HUES48 (cell line): ENCODE measurements around the gene TNRC6C.

Experiments used
- H3K27ac ChIP-seq: one replicate; pipeline ENCODE4 v1.7.0; 2013; ENCODE audit warnings: low read depth, low read length, inconsistent platforms
- H3K27me3 ChIP-seq: 2 replicates; pipeline ENCODE4 v1.6.1; 2013; ENCODE audit warnings: mild to moderate bottlenecking, low read length; ENCODE audit not compliant: control insufficient read depth, insufficient read depth
- H3K36me3 ChIP-seq: 2 replicates; pipeline ENCODE4 v1.6.1; 2013; ENCODE audit warnings: low read length; ENCODE audit not compliant: control insufficient read depth, insufficient read depth
- H3K4me1 ChIP-seq: 2 replicates; pipeline ENCODE4 v1.6.1; 2013; ENCODE audit warnings: mild to moderate bottlenecking, low read length; ENCODE audit not compliant: control insufficient read depth, insufficient read depth
- H3K4me3 ChIP-seq: 2 replicates; pipeline ENCODE4 v1.5.1; 2013; ENCODE audit warnings: mild to moderate bottlenecking, low read depth, low read length
- H3K9ac ChIP-seq: 2 replicates; pipeline ENCODE4 v1.6.1; 2013; ENCODE audit warnings: mild to moderate bottlenecking, low read depth, low read length, moderate library complexity
- H3K9me3 ChIP-seq: 2 replicates; pipeline ENCODE4 v1.6.1; 2013; ENCODE audit warnings: low read length; ENCODE audit not compliant: control insufficient read depth, insufficient read depth

The TNRC6C gene

DNA sequence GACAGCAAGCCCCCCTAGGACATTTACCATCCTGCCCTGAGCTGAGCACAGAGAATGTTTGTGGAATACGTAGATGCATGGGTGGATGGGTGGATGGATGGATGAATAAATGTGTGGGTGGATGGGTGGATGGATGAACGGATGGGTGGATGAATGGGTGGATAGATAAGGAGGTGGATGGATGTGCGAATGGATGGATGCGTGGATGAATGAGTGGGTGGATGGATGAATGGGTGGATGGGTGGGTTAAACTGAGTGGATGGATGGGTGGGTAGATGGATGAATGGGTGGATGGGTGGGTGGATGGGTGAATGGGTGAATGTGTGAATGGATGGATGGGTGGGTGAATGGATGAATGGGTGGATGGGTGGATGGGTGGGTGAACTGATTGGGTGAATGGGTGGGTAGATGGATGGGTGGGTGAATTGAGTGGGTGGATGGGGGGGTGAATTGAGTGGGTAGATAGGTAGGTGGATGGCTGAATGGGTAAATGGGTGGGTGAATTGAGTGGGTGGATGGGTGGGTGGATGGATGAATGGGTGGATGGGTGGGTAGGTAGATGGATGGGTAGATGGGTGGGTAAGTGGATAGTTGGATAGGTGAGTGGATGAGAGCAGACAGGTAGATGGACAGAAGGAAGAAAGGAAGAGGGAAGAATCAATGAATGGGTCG is 164.9 kb downstream of the TNRC6C start:
- Histone ChIP-seq H3K9me3 (no peaks in the 10 kb centered on the region), H3K36me3 (peaks cover 31% of the 10 kb centered on the region), H3K27ac (no peak overlapping the region), H3K27me3 (no peaks in the 10 kb centered on the region), H3K4me1 (peaks cover 9% of the 10 kb centered on the region), H3K4me3 (no peak overlapping the region), H3K9ac (no peak overlapping the region)

DNA sequence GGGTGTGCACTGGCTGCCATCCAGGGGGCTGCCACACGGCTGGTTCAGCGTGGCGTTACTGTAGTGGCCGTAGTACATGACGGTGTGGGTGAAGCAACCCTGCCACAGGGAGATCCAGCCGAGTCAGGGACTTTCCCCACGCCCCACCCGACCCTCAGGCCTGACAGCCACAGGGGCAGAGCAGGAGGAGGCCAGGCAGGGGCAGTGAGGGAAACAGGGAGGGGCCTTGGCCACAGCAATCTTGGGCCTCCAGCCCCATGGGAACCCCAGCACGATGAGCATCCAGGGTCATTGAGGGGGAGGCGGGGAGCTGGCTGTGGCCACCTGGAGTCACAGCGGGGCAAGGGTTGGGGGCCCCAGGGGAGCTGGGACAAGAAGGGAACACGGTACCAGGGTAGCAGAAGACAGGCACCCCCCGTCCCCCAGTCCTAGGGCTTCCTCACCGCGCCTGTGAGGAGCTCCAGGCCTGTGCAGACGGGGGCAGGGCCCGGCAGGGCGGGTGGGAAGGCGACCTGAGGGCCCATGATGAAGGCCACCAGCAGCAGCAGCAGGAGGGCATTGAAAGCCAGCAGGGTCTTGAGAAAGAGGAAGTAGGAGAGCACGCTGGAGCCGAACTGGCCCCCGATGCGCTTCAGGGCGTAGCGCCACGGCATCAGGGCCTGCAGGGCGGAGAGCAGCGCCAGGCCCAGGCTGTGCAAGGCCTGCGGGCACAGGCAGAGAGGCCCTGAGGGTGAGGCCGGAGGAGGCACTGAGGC is 165.8 kb downstream of the TNRC6C start:
- H3K27ac ChIP-seq, result no peak overlapping the region
- H3K36me3 ChIP-seq, result peaks cover 28% of the 10 kb centered on the region
- H3K4me3 ChIP-seq, result no peak overlapping the region
- H3K27me3 ChIP-seq, result no peaks in the 10 kb centered on the region
- H3K9me3 ChIP-seq, result no peaks in the 10 kb centered on the region
- H3K4me1 ChIP-seq, result peaks cover 12% of the 10 kb centered on the region
- H3K9ac ChIP-seq, result no peak overlapping the region

- Histone ChIP-seq H3K27ac (no peak overlapping the region), H3K9me3 (no peaks in the 10 kb centered on the region), H3K4me3 (no peak overlapping the region), H3K9ac (no peak overlapping the region), H3K27me3 (no peaks in the 10 kb centered on the region), H3K36me3 (peaks cover 28% of the 10 kb centered on the region), H3K4me1 (peaks cover 15% of the 10 kb centered on the region)
Observed at GRCh38 chr17:78124836-78125137, 166.3 kb downstream of the TNRC6C start.

DNA sequence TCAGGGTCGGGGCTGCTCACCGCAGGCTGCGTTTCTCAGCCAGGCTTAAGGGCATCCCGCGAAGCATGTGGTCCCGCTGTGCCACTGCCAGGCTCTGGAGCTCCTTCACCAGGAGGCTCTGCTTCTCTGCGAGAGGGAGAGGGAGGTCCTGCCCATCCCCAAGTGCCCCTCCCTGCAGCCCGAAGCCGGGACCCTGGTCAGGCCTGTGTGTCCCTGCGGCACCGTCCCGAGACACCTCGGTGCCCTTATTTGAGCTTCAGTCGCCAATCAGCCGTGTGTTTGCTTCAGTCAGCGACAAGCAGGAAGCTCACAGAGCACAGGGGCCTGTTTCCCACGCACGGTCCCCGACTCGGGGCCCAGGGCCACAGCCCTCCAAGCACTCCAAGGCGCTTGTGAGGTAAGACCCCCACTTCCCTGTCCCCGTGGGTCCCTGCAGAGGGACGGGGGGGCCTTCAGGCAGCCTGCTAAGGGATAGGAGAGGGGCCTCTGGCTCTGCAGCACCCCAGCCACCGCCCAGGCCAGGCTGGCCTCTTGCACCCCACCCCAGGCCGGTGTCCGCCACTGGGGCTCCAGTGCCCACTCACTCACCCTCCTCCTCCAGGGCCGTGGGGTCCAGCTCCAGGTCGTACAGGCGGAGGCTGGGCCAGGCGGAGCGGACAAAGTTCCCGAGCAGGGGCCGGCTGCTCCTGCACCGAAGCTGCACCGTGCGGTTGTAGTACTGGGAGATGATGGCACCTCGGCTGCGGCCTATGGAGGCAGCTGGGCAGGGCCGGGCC is 166.8 kb downstream of the TNRC6C start:
- no peak overlapping the region for H3K9ac ChIP-seq
- H3K4me3 ChIP-seq, result no peak overlapping the region
- no peaks in the 10 kb centered on the region for H3K9me3 ChIP-seq
- H3K4me1 ChIP-seq, result peaks cover 16% of the 10 kb centered on the region
- H3K27ac ChIP-seq, result no peak overlapping the region
- 0 out of 2 replicates have a peak, but pooled peaks cover under 1% of the 10 kb centered on the region for H3K27me3 ChIP-seq
- peaks cover 28% of the 10 kb centered on the region for H3K36me3 ChIP-seq

DNA sequence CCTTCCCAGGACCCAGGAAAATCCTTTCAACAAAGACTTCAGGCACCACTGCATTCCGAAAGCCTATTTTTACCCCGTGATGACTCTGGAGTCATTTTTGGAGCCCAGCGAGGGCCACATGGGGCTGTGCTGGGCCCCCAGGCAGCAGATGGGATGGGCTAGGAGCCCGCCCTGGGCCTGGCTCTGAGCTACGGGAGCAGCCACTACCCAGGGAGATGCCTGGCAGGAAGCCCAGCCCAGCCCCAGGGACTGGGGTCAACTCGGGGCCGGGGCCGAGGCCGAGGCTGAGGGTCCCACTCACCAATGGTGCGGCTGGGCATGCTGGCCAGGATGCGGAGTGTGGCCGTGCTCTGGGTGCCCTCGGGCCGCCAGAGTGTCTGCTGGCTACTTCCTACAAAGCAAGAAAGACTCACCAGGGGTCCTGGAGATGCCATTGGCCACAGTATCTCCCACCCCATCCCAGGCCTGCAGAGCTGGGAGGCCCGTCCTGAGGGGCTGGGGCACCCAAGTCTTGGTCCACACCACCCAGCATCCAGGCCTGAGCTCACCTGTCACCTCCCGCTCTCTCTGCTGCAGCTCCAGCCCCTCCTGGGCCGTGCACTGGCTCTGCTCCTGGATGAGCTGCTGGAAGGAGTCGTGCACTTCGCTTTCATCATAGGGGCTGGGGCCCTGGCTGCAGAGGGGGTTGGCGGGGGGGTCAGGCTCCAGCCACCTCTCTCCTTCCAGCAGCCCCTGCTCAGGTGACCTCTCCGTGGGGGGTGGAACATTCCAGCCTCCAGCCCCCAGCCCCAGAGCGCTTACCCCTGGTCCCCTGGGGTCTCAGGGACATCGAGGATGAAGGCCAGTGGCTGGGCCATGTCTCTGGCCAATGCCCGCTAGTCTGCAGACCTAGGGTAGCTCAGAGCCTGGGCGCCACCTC is 167.7 kb downstream of the TNRC6C start:
- peaks cover 21% of the 10 kb centered on the region for H3K4me1 ChIP-seq
- peaks cover 23% of the 10 kb centered on the region for H3K36me3 ChIP-seq
- no peak overlapping the region for H3K4me3 ChIP-seq
- H3K27me3 ChIP-seq, result peaks cover 10% of the 10 kb centered on the region; the same call in 1 of the 2 replicates
- H3K27ac ChIP-seq, result no peak overlapping the region
- H3K9ac ChIP-seq, result no peak overlapping the region
- H3K9me3 ChIP-seq, result no peaks in the 10 kb centered on the region

DNA sequence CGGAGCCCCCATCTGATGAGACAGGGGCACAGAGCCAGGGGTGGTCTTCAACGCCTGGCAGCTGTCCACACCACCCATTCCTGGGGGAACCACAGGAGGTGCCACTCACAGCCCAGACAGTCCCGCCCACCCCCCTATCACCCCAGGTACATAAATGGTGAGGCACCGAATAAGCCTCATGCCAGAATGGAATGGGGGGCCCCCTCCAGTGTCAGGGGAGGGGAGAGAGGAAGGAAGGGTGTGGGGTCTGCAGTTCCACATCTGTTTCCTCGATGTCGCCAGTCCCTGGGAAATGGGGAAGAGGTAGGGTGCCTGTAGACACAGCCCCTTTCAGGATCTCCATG is 168.4 kb downstream of the TNRC6C start:
- peak overlapping the region; percentile 69 for H3K27ac ChIP-seq
- H3K9ac ChIP-seq, result no peak overlapping the region
- peaks cover 21% of the 10 kb centered on the region for H3K36me3 ChIP-seq
- peak overlapping the region; percentile 71; the same call in 1 of the 2 replicates for H3K4me3 ChIP-seq
- H3K9me3 ChIP-seq, result no peaks in the 10 kb centered on the region
- H3K27me3 ChIP-seq, result peaks cover 16% of the 10 kb centered on the region; the same call in 1 of the 2 replicates
- H3K4me1 ChIP-seq, result peaks cover 21% of the 10 kb centered on the region

- H3K4me1 ChIP-seq, result peaks cover 22% of the 10 kb centered on the region
- no peaks in the 10 kb centered on the region for H3K9me3 ChIP-seq
- peak overlapping the region; percentile 71 for H3K4me3 ChIP-seq
- peak overlapping the region; percentile 69 for H3K27ac ChIP-seq
- H3K36me3 ChIP-seq, result peaks cover 16% of the 10 kb centered on the region
- peak overlapping the region; percentile 48 for H3K9ac ChIP-seq
- H3K27me3 ChIP-seq, result peaks cover 17% of the 10 kb centered on the region; the same call in 1 of the 2 replicates
Observed at GRCh38 chr17:78127239-78127887, 168.9 kb downstream of the TNRC6C start.

DNA sequence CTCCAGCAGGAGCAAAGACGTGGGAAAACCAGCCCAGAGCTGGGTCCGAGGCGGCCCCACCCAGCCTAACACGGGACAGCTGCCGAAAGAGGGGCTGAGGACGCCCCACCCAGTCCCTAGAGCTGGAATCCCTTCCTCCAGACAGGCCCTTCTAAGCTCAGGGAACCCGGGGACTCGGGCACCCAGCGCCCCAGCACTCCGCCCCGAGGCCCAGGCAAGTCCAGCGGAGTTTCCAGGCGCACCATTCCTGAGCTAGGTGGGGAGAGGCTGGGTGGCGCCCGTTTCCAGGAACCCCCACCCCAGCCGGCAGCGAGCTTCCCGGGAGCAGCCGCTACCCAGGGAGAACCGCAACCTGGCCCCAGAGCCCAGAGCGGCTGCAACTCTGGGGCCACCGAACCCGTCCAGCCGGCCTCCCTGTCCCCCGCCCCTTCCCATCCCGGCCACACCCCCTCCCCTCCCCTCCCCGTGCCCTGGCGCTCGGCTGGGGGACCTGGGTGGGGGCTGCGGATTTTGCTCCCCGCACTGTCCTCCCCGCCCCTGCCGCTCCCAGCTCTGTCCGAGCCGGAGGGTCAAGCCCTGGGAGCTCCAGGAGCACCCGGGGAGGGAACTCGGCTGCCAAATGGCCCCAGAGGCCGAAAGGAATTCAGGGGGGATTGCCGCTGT is 169.5 kb downstream of the TNRC6C start:
- peaks cover 26% of the 10 kb centered on the region for H3K4me1 ChIP-seq
- H3K27ac ChIP-seq, result peak overlapping the region; percentile 79

GRCh38 chr17:78128551-78129350 is 170.2 kb downstream of the TNRC6C start, which contains the start of gene TMC6:
Gene TMC6 (minus strand): TSS chr17:78128755. CDS start chr17:78126832, 1,923 bp downstream.
- Histone ChIP-seq H3K4me1 (peaks cover 26% of the 10 kb centered on the region), H3K9ac (peak within 1 kb of the TSS; percentile 48), H3K4me3 (peak within 1 kb of the TSS; percentile 71), H3K9me3 (no peaks in the 10 kb centered on the region), H3K27me3 (peaks cover 31% of the 10 kb centered on the region), H3K27ac (peak within 1 kb of the TSS; percentile 79), H3K36me3 (peaks cover 2% of the 10 kb centered on the region)

More for the DNA sequence above, 169.5 kb downstream of the TNRC6C start:
- Histone ChIP-seq H3K27me3 (peaks cover 24% of the 10 kb centered on the region), H3K36me3 (peaks cover 9% of the 10 kb centered on the region), H3K9ac (peak overlapping the region; percentile 48), H3K9me3 (no peaks in the 10 kb centered on the region), H3K4me3 (peak overlapping the region; percentile 71)
